T1000 (cell line): ENCODE data around the gene MRPL54.

Experiments
- DNase-seq: peaks from one replicate; lab custom pipeline; 2025; ENCODE audit warnings: mixed read lengths; lab: John Stamatoyannopoulos, UW

MRPL54 gene

GRCh38 chr19:3769494-3769893 lies 7.0 kb downstream of the MRPL54 start:
- DNase-seq, result no peak

GRCh38 chr19:3770136-3770999 lies 7.9 kb downstream of the MRPL54 start:
- no peak for DNase-seq

GRCh38 chr19:3771000-3771905 lies 8.8 kb downstream of the MRPL54 start:
- no peak for DNase-seq

- DNase-seq, result no peak
Measured at GRCh38 chr19:3771906-3772455, 9.5 kb downstream of the MRPL54 start, which contains the start of gene RAX2. Gene RAX2, minus strand, starts transcription at chr19:3772228. Its CDS starts 486 bp downstream, at chr19:3771742.

- no peak for DNase-seq
Measured at GRCh38 chr19:3773814-3774515, 11.5 kb downstream of the MRPL54 start.

- DNase-seq, result no peak
Measured at GRCh38 chr19:3774621-3775373, 12.3 kb downstream of the MRPL54 start.

- no peak for DNase-seq
Measured at GRCh38 chr19:3775374-3775711, 12.9 kb downstream of the MRPL54 start.

GRCh38 chr19:3775831-3776230 lies 13.3 kb downstream of the MRPL54 start:
- DNase-seq, result no peak

GRCh38 chr19:3776479-3777040 lies 14.1 kb downstream of the MRPL54 start:
- DNase-seq, result no peak

- no peak for DNase-seq
Measured at GRCh38 chr19:3778104-3778867, 15.8 kb downstream of the MRPL54 start.

- DNase-seq, result no peak
Measured at GRCh38 chr19:3778899-3779723, 16.6 kb downstream of the MRPL54 start.

- DNase-seq, result no peak
Measured at GRCh38 chr19:3780786-3781304, 18.4 kb downstream of the MRPL54 start.

- DNase-seq, result no peak
Measured at GRCh38 chr19:3781603-3782002, 19.1 kb downstream of the MRPL54 start.

GRCh38 chr19:3782330-3782729 lies 19.8 kb downstream of the MRPL54 start:
- no peak for DNase-seq

- no peak for DNase-seq
Measured at GRCh38 chr19:3782903-3783302, 20.4 kb downstream of the MRPL54 start.

- DNase-seq, result no peak
Measured at GRCh38 chr19:3783660-3784584, 21.4 kb downstream of the MRPL54 start.

- DNase-seq, result no peak
Measured at GRCh38 chr19:3784607-3785450, 22.3 kb downstream of the MRPL54 start.
